K562 (cell line): ENCODE measurements around the gene FMNL2. TPM values are rescaled to one million over a fixed set of nuclear protein-coding genes. Genes with fewer than 3 reads are reported as not detected.

Experiments
- BCL6 ChIP-seq: fragments of 250-450 bp; sonication (Bioruptor Pico); IDR thresholded peaks from 2 replicates; pipeline ENCODE4 v1.4.0; 2020
- CBX2 ChIP-seq: fragments of 200-600 bp; sonication (generic); IDR thresholded peaks from one replicate; pipeline ENCODE4 v1.6.1; 2012; ENCODE audit warnings: mild to moderate bottlenecking, low read length, inconsistent platforms; ENCODE audit not compliant: insufficient read depth, poor library complexity, severe bottlenecking
- DNMT1 ChIP-seq: fragments of 450-650 bp; IDR thresholded peaks from 2 replicates; pipeline ENCODE4 v1.6.1; 2016; ENCODE audit warnings: antibody characterized with exemption, mild to moderate bottlenecking
- FOXA3 ChIP-seq, 2 experiments: fragments of 450-650 bp in 1 of 2; sonication (generic) in 1 of 2; formaldehyde crosslinking; IDR thresholded peaks in 1 of 2; conservative IDR thresholded peaks in 1 of 2; 2 replicates each; pipeline versions ENCODE4 v1.4.0 to v1.8.0; 2020 to 2022; ENCODE audit warnings: mild to moderate bottlenecking in 2 of 2, missing genetic modification reagents in 1 of 2
- FOXP4 ChIP-seq: sonication (generic); formaldehyde crosslinking; IDR thresholded peaks from 2 replicates; pipeline ENCODE4 v1.8.0; 2022; ENCODE audit warnings: mild to moderate bottlenecking, missing genetic modification reagents, borderline replicate concordance
- HDAC6 ChIP-seq: IDR thresholded peaks from 2 replicates; pipeline ENCODE4 v1.6.1; 2012; ENCODE audit warnings: low read depth, mild to moderate bottlenecking, control low read depth, inconsistent platforms, low read length, moderate library complexity
- HDAC8 ChIP-seq: fragments of 450-650 bp; IDR thresholded peaks from 2 replicates; pipeline ENCODE4 v1.6.1; 2016; ENCODE audit warnings: mild to moderate bottlenecking, missing genetic modification characterization, moderate library complexity, missing compliant biosample characterization
- MEF2D ChIP-seq: conservative IDR thresholded peaks from 2 replicates; pipeline ENCODE4 v1.6.1; 2016; ENCODE audit warnings: low read depth, missing genetic modification characterization, missing compliant biosample characterization
- MYC ChIP-seq, 2 experiments: fragments of 250-450 bp in 1 of 2; sonication (Bioruptor Pico) in 1 of 2; IDR thresholded peaks; 2 replicates each; pipeline versions ENCODE4 v1.5.1 to v1.6.1; 2012 to 2021; ENCODE audit warnings: low read depth in 2 of 2, borderline replicate concordance in 1 of 2, improper control_type of control experiment in 1 of 2, low read length in 1 of 2, mild to moderate bottlenecking in 1 of 2, moderate library complexity in 1 of 2
- SMAD4 ChIP-seq: fragments of 250-450 bp; sonication (Bioruptor Pico); conservative IDR thresholded peaks from 2 replicates; pipeline ENCODE4 v1.8.0; 2021; ENCODE audit warnings: inconsistent platforms, mild to moderate bottlenecking, moderate library complexity
- SRF ChIP-seq, 2 experiments: fragments of 250-450, 450-650 bp in 1 of 2; sonication (Bioruptor Pico) in 1 of 2; sonication (generic) in 1 of 2; formaldehyde crosslinking; IDR thresholded peaks; 2 replicates each; pipeline versions ENCODE4 v1.5.0 to v1.5.1; 2020 to 2022; ENCODE audit warnings: mild to moderate bottlenecking in 1 of 2, missing genetic modification reagents in 1 of 2
- polyA plus RNA-seq, 8 experiments: library from polyadenylated mRNA; depleted of rRNA in 4 of 8; stranded (reverse) in 5 of 8; unstranded in 3 of 8; fragments of >200 nt; fragmentation: Nextera tagmentation in 2 of 8; fragmentation: Illumina TruSeq in 1 of 8; extraction: Ambion mirVana in 2 of 8; extraction: Trizol in 1 of 8; gene quantifications; 2 replicates each; pipeline versions ENCODE4 v1.2.1 to v1.2.3, GENCODE V29; 2011 to 2014; ENCODE audit warnings: inconsistent platforms in 1 of 8, missing spikeins in 1 of 8
- total RNA-seq, 7 experiments: library from RNA; depleted of rRNA in 6 of 7; stranded (reverse); fragments of >200 nt in 6 of 7; fragmentation: Illumina TruSeq in 2 of 7; extraction: Trizol in 2 of 7; gene quantifications; 2 replicates each; pipeline versions ENCODE4 v1.2.1 to v1.2.3, GENCODE V29; 2011 to 2021; ENCODE audit warnings: low replicate concordance in 1 of 7

The FMNL2 gene
- total and polyA plus RNA-seq, 9 of the 15 experiments (the other 6 are each of a cell fraction or from before 2014, with no cell fraction given) = 0.15 to 0.49 (median 0.24) TPM; not detected in 1

DNA sequence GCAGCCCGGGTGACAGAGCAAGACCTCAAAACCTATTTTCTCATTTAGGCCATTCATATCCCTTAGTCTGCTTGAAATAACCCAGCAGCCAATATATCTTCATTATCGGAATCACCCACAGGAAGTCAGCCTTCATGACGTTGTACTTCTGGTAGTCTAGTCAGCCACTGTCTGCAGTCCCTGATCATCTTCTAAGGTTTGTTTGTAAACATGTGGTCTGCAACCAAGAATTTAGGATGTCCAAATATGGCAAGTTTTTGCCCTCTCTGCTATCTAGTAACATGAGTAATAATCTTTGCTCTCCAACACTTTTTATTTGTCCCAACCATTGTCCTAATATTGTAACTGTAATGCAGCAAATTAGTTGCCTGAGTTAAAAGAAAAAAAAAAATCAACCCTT is 289.8 kb downstream of the FMNL2 start (continued):
- TF ChIP-seq SMAD4 (no peak), CBX2 (no peak), HDAC8 (tag) (no peak), FOXP4 (CRISPR knock-in tag) (no peak), DNMT1 (no peak), BCL6 (CRISPR knock-in tag) (peak; percentile 11; the same call in 1 of the 2 replicates), MEF2D (0 out of 2 replicates have a peak, but pooled peaks have one; percentile 34), HDAC6 (no peak), FOXA3 (CRISPR knock-in tag; conservative IDR thresholded peaks at IDR 0.05 in 1 of 2, IDR thresholded peaks at IDR 0.05 in 1 of 2) (peak in 1 of 2 experiments; percentile 42; a peak in 1 of 4 replicates), SRF (CRISPR knock-in tag; IDR thresholded peaks at IDR 0.05) (peak; percentile 78 to 89; a peak in 2 of 4 replicates), MYC (IDR thresholded peaks at IDR 0.05; ENCODE audit: low read depth, low read length) (no peak), MYC (CRISPR knock-in tag; IDR thresholded peaks at IDR 0.05; ENCODE audit: borderline replicate concordance, low read depth) (no peak)
